ENCODE data around the gene HTR3E. TPM values are rescaled to one million over a fixed set of nuclear protein-coding genes. Genes with fewer than 3 reads are reported as not detected.
A peak's percentile ranks its signal among the peaks of the same experiment; 100 is the strongest.
"Not testable (repeated sequence)": the region's sequence is repeated elsewhere in the genome, so short reads cannot be mapped to it uniquely, and the experiment has no call there.

Gene HTR3E, protein sequence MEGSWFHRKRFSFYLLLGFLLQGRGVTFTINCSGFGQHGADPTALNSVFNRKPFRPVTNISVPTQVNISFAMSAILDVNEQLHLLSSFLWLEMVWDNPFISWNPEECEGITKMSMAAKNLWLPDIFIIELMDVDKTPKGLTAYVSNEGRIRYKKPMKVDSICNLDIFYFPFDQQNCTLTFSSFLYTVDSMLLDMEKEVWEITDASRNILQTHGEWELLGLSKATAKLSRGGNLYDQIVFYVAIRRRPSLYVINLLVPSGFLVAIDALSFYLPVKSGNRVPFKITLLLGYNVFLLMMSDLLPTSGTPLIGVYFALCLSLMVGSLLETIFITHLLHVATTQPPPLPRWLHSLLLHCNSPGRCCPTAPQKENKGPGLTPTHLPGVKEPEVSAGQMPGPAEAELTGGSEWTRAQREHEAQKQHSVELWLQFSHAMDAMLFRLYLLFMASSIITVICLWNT
- polyA plus RNA-seq (2013, experiment 1 of 2; ENCODE audit: insufficient read length): not detected
- not detected for polyA plus RNA-seq (2013, experiment 2 of 2; ENCODE audit: insufficient read length)

DNA sequence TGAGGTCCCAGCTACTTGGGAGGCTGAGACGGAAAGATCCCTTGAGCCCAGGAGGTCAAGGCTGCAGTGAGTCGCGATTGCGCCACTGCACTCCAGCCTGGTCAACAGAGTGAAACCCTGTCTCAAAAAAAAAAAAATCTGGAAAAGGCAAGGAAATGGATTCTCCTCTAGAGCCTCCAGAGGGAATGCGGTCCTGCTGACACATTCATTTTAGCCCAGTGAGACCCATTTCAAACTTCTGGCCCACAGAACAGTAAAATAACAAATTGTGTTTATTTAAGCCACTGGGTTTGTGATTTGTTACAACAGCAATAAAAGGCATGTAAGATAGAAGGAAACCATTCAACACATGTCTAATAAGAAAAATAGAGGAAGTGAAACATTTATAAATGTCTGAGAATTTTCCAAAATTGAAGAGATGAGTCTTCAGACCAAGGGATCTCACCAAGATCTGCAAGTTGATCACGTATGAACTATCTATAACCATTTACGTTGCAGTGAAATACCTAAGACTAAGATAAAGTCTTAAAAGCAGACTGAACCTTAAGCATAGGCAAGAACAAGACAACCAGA lies at the start of gene HTR3E:
HTR3E (plus strand) TSS at position 254 of the 573 bp plus-strand sequence. CDS start 466 bp downstream, outside the sequence.
- DNase-seq: no peak

DNA sequence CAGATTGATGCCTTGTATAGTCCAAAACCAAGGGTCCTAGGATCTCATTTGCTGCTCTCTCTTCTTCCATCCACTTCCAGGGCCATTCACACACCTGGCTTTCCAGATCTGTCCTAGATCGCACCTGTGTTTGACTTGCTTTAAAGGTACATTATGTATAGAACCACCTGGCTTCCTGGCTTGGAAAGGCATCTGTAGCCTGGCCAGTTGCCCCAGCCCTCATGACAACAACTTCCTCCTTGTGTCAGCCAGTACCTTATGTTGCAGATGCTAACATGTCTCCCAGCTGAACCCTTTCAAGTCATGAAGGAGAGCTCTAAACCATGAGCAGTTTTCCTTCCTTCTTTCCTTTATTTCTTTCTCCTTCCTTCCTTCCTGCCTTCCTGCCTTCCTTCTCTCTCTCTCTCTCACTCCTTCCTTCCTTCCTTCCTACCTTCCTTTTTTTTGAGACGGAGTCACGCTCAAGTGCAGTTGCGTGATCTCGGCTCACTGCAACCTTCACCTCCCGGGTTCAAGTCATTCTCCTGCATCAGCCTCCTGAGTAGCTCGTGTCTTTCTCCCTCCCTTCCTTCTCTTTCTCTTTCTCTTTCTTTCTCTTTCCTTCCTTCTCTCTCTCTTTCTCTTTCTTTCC lies 46.5 kb upstream of the HTR3E start:
- DNase-seq: no peak

DNA sequence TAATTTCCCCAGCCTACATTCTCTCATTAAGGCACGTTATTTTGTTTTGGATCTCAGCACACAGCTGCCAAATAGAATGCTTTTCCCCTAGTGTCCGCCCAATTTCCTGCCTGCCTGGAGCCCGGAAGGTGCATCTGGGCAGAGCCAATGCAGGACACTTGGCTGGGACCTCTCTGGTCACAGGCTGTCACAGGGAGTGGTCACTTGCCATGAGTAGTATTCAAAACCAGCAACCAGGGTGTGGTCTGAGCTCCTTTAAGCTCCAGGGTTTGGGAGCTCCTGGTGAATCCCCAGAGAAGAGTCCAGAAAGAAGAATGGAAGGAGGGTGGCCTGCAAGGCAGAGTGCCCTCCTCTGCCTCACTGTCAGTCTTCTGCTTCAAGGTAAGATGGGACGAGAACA lies 44.1 kb upstream of the HTR3E start, which contains the start of gene HTR3C:
HTR3C (plus strand) TSS at position 281 of the 400 bp plus-strand sequence; CDS start at position 315, 34 bp downstream.
- DNase-seq: no peak

DNA sequence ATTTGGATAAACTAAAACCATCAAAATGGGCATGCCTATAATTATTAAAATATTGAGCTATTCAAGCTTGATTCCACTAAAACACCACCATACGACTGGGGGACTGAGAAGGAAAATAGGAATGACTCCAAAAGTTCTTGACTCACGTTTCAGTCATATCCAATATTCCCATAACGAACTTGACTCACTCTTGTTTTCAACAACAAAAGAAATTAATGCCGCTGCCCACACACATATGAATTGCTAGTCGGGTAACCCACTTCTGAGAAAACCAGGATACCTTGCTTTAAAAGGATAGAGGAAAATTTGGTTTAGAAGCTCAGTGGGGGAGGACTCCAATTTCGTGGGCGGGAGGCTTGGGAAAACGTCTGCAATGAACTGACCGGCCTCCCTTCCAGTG lies 38.8 kb upstream of the HTR3E start:
- peak; percentile 9 for DNase-seq

DNA sequence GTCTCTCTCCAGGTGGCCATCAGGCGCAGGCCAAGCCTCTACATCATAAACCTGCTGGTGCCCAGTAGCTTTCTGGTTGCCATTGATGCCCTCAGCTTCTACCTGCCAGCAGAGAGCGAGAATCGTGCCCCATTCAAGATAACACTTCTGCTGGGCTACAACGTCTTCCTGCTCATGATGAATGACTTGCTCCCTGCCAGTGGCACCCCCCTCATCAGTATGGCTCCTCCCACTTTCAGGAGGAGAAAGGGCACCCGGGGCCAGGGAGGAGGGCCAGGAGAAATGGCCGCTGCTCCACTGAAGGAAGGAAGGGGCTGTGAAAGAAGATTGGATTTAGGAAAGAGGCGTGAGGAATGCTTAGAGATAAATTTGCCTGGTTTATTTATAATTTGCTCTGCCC lies 37.4 kb upstream of the HTR3E start:
- DNase-seq: no peak

DNA sequence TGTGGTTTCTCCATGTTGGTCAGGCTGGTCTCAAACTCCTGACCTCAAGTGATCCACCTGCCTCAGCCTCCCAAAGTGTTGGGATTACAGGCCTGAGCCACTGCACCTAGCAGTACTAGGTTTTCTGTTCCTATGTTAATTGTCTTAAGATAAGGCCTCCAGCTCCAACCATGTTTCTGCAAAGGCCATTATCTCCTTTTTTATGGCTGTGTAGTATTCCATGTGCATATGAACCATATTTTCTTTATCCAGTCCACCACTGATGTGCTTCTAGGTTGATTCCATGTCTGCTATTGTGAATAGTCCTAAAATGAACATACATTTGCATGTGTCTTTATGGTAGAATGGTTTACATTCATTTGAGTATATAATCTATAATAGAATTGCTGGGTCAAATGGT lies 34.2 kb upstream of the HTR3E start:
- no peak for DNase-seq

DNA sequence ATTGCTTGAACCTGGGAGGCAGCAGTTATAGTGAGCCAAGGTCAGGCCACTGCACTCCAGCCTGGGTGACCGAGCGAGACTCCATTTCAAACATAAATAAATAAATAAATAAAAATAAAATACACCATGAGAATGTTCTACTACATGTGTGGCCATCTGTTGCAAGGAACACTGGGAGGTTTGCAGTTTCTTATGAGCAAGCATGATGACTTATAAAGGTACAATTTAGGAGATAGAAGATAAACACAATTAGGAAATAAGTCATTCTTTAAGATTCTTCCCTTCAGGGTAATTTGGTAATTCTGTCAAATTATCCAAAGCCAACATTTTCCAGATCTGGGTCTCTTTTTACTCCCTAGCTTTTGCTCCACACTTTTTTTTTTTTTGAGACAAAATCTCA lies 30.7 kb upstream of the HTR3E start:
- no peak for DNase-seq

DNA sequence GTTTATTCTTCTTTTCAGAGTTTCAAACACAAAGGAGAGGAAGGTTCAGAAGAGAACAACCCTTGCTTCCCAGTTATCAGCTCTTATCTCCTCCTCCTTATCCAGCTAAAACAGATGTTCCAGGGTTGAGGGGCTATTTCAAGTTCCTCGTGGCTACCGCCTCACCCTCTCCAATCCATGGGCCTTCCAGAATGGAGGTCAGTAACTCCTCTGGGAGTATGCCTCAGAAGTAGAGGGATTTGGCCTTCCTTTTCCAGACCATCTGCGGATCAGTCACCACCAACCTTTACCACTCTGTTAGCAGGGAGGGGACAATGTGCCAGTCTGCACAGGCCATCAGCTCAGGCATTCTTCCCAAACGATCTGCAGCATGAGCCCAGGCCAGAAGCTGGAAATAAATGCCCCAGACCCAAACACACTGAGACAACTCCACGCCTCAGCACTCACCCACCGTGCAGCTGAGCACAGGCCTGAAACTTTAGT lies 29.2 kb upstream of the HTR3E start:
- DNase-seq: no peak

DNA sequence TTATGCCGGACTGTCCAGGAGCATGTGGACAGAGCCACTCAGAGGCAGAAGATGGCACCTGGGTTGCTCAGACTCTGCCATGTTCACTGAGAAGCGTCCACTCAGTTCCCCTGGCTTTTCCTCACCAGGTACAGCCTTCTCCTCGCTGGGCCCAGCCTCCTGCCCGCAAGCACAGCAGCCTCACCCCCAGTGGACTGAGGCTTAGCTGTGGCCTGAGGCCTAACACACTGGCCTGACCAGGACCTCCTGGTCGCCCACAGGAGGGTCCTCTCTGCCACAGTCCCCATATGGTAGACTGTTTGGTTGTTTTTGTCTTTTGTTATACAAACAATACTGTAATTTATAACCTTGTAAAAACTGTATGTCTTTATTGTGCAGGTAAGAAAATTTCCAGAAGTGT lies 28.5 kb upstream of the HTR3E start:
- DNase-seq: no peak

DNA sequence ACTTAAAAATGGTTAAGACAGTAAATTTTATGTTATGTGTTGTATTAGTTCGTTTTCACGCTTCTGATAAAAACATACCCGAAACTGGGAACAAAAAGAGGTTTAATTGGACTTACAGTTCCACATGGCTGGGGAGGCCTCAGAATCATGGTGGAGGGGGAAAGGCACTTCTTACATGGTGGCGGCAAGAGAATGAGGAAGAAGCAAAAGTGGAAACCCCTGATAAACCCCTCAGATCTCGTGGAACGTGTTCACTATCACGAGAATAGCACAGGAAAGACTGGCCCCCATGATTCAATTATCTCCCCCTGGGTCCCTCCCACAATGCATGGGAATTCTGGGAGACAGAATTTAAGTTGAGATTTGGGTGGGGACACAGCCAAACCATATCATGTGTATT lies 25.7 kb upstream of the HTR3E start:
- not testable (repeated sequence) for DNase-seq

DNA sequence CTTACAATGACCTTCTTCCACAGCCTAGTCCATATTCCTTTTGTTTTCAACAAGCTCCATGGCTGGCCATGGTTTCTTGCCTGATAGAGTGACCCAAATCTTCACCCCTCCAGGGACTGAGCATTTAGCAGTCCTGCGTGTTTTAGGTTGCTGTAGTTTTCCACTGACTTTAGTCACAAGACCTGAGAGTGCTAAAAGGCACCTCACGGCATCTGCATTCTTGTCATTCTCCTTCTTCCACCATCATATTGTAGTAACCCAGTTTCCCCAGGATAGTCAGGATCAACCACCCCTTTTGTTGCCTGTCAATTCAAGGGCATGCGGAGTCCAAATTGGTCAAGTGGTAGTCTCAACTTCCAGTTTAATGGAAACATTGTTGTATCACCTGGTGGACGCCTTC lies 23.2 kb upstream of the HTR3E start:
- no peak for DNase-seq

DNA sequence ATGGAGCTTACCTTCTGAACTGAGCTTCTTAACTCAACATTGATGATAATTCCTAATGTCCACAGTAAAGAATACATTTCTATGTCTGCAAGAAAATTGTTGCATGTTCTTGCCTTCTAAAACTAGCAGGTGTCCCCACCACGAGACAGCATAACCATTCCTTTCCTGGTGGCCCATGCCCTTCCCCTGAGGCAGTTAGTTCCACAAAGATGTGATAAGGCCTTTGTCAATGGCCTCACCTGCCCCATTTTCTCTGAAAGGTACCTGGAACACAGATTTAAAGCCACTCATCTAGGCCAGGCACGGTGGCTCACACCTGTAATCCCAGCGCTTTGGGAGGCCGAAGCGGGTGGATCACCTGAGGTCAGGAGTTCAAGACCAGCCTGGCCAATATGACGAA lies 21.0 kb upstream of the HTR3E start:
- no peak for DNase-seq

DNA sequence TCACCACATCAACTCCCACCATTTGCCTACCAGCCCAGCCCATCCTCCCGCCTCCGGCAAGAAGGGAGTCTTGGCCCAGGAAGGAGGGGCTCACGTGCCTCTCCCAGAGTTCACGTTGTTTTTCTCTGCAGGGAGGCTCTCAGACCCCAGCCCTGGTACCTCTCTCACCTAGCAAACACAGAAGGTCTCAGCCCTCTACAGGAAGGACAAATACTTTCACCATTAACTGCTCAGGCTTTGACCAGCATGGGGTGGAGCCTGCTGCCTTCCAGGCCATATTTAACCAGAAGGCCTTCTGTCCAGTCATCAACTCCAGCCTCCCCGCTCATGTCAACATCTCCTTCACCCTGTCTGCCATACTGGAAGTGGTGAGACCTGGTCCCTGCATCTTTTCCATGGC lies 19.0 kb upstream of the HTR3E start:
- DNase-seq: no peak

DNA sequence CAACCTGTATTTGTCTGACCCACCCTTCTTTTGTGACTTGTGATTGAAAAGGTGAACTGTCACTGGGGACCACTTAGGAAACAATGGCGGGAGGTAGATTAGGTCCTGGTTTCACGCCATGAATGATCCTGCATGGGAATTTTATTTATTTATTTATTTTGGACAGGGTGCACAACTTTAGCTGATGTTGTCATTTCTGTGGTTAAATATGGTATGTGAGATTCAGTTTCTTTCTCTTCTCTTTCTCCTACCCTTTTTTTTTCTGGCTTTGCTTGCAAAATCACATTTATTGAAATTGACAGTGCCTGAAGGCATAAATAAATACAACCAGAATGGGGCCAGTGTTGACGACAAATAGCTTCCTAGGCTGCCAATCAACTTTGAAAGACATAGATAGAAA lies 18.0 kb upstream of the HTR3E start:
- DNase-seq: peak; percentile 31

DNA sequence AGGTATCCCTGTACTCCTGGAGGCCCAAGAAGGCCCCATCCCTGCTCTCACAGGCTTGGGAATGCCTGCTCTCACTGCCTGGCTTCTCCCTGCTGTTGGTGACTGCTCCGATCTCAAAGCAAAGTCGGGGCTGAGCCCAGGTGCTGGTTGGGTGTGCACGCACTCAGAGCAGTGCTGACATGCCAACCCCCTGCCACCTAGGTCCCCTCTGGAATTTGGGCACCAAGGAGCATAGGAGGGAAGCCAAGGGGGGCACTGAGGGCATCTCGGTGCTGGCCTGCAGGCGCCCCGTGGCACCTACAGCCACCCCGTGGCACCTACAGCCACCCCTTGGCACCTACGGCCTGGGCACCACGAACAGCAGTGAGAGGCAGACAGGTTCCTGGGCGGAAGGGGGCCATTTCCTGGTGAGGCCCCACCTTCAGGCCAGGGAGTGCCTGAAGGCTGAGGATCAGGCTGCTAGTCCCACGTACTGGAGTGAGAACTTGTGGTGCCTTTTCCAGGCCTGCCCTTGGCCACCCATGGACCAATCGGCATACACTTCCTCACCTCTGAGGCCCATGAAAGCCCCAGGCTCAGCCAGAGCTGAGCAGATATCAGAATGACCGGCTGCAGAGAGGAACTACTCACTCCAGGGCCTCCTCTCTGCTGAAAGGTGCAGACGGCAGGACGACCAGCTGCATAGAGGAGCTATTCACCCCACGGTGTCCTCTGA lies 15.6 kb upstream of the HTR3E start:
- DNase-seq: no peak

DNA sequence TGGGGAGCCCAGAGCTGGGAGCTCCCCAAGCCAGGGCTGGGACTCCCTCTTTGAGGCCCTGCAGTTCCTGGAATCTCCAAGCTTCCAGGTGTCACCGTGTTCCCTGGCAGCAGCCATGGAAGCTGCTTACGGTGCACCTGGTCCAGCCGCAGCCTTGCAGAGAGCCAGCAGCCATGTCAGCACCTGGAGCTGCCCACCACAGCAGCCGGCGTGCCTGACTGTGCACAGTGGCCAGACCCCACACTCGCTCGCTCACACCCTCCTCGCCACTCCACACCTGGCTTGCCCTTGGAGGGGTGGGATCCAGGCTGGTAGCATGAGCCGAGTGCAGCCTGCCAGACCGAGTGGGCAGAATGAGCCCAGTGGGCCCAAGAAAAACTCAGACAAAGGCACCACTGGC lies 14.8 kb upstream of the HTR3E start:
- no peak for DNase-seq

DNA sequence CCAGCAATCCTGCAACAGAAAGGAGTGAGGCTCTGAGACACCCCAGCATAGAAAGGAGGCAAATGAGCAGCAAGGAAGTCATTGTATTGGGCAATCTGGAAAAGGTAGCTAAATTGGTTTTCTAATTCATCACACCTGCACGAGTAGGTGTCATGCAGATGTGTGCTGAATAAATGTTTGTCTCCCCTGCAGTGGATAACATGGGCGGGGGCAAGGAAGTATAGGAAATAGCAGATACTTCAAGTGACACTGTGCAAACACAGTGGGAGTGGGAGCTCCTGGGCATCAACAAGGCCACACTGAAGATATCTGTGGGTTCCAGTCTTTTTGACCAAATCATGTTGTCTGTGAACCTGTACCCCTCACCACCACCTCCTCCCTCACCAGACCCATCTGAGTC lies 14.4 kb upstream of the HTR3E start:
- DNase-seq: no peak

DNA sequence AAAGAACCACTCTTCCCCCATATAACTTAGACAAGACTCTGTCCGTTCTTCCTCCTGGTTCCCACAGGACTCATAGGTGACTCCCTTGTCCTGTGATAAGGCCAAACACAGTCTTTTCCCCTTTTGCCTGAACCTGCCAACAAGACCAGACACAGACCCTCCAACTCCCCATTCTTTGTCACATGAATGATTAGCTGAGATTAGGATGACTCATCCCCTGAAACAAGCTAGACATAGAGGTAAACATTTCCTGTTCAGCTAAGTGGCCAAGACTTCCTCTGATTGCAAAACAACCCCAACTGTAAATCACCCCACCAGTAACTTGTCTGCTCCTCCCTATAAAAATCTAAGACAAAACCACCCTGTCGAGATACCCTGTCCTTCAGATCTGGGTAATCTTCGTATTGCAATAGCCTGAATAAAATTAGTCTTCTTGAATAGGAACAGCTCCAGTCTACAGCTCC lies 11.4 kb upstream of the HTR3E start:
- no peak for DNase-seq

DNA sequence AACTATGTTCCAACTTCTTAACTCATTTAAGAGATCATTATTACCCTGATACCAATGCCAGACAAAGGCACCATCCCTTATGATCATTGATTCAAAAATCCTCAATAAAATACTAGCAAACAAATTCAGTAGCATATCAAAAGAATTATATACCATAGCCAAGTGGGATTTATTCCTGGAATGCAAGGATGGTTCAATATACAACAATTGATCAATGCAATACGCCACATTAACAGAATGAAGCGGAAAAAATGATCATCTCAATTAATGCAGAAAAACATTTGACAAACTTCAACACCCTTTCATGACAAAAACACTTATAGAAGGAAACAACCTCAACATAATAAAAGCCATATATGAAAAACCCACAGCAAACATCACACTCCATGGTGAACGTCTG lies 4.7 kb upstream of the HTR3E start:
- DNase-seq: no peak

DNA sequence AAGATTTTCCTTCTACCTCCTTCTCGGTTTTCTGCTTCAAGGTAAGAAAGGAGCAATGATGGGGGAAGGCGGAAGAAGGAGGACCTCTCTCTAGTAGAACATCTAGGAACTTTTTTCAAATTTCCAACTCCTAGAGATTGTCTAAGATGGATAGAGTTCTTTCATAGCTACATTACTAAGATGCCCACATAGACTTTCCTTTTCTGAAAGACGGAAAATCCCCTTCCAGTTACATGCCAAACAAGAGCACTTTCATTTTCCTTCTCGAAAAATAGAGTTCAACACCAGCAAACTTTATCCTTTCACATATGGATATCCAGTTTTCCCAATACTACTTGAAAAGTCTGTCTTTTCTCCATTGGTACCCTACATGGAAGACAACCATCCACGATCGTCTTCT lies 692 bp downstream of the HTR3E start:
- DNase-seq: no peak

DNA sequence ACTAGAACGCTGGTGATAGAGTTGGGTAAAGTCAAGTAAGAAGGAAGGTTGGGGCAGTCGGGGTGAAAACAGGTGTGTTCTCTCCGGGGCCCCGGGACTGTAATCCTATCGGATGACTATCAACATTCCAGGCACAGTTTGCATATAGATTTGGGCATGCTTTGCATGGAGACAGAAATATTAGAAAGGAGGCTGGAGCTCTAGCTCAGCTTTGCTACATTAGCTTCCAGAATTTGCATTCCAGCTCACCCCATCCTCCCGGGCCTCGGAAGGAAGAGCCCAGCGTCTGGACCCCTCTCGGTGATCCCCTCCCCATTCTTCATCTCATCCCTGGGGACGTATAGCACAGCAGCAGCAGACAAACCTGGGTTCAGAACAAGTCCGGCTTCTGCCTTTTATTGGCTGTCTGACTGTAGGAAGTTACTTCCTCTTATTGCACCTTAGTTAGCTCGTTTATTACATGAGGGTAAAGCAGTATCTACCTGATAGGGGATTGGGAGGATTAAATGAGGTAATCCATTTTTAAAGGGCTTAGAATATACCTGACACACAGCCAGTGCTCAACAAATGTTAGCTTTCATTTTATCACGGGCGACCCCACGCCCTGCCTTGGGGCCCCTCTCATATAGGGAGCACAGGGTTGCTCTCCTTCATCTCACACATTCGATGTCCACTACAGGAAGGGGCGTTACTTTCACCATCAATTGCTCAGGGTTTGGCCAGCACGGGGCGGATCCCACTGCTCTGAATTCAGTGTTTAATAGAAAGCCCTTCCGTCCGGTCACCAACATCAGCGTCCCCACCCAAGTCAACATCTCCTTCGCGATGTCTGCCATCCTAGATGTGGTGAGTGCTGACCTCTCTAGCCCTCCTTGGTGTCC lies 3.2 kb downstream of the HTR3E start:
- no peak for DNase-seq

DNA sequence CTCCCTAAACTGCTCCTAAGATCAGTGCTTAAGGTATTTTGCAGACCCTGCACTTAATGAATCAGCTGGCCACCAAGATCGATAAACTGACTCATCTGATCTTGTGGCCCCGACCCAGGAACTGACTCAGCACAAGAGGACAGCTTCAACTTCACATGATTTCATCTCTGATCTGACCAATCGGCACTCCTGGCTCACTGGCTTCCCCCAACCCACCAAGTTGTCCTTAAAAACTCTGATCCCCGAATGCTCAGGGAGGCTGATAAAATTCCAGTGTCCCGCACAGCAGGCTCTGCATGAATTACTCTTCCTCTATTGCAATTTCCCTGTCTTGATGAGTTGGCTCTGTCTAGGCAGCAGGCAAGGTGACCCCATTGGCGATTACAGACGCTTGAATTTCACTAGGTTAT lies 13.5 kb downstream of the HTR3E start:
- peak; percentile 20 for DNase-seq
